BJ (cell line): ENCODE results near the gene MRPL42. TPM values are rescaled to one million over a fixed set of nuclear protein-coding genes. Genes with fewer than 3 reads are reported as not detected.
A peak's percentile ranks its signal among the peaks of the same experiment; 100 is the strongest.

Experiments used
- CTCF ChIA-PET: fragments of 350-600 bp; formaldehyde crosslinking; extraction: SDS; loops from one replicate; lab custom pipeline; 2021; ENCODE audit warnings: antibody characterized with exemption, inconsistent platforms; lab: Yijun Ruan, JAX
- POLR2A ChIA-PET: fragments of 300-600 bp; sonication (Branson Sonifier 250); formaldehyde crosslinking; extraction: SDS; loops from one replicate; lab custom pipeline; 2021; ENCODE audit warnings: antibody characterized with exemption; lab: Charles Lee
- DNase-seq: peaks from one replicate; pipeline ENCODE4 v3.0.0-alpha.2; 2011; ENCODE audit warnings: low read depth
- H3K27me3 ChIP-seq: 2 replicates; pipeline ENCODE4 v1.6.0; 2011; ENCODE audit warnings: low read length; ENCODE audit not compliant: control insufficient read depth, insufficient read depth
- H3K36me3 ChIP-seq: 2 replicates; pipeline ENCODE4 v1.5.1; 2011; ENCODE audit warnings: low read length; ENCODE audit not compliant: control insufficient read depth, insufficient read depth
- H3K4me3 ChIP-seq: 2 replicates; pipeline ENCODE4 v1.5.1; 2011; ENCODE audit warnings: low read depth, mild to moderate bottlenecking, control low read depth, low read length
- CTCF ChIP-seq: IDR thresholded peaks from 2 replicates; pipeline ENCODE4 v1.5.1; 2011; ENCODE audit warnings: low read depth, mild to moderate bottlenecking, control low read depth, inconsistent platforms, low read length, moderate library complexity; ENCODE audit not compliant: insufficient read depth
- polyA plus RNA-seq: library from polyadenylated mRNA; depleted of rRNA; stranded (reverse); fragments of >200 nt; gene quantifications from 2 replicates; pipeline ENCODE4 v1.2.3, GENCODE V29; 2011; rRNA removed
- small RNA-seq: library from RNA; depleted of rRNA; stranded (forward); fragments of <200 nt; gene quantifications from one replicate; pipeline ENCODE3, GENCODE V24; 2012; ENCODE audit warnings: low replicate concordance, low read depth; ENCODE audit not compliant: insufficient read length

MRPL42 gene
- polyA plus RNA-seq, 1 experiment = 28.1 TPM

DNA sequence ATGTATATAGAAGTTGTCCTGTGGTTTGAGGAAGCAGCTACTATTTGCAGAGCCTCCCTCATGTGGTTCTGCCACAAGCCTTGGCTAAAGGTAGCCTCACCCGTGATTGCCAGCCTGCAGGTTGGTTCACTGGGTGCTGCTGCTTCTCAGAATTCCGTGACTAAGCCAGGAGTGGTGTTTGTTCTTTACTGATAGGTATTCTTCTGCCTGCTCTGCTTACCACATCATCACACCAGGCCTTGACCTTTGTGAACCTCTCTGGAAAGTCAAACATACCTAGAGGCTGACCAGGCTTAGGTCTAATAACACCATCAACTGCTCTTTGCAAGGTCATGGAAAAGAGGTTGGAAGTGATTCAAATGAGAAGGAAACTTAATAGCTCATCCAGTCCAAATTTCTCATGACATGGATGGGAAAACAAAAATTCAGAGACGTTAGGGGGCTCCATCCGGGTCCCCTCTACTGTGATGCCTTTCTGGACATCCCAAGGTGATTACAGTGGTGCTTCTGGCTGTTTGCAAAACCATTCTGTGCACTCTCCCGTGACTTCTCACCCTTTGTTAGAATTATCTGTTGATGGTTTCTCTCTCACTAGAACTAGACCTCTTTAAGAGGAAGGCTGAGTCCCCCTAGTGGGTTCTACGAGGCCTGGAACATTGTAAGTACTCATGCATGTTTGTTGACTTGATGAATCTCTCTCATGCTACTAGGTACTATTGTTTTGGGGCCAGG is 96.7 kb downstream of the MRPL42 start:
- DNase-seq = no peak
- peak; percentile 37; the same call in 1 of the 2 replicates for TF ChIP-seq CTCF
- Histone ChIP-seq H3K36me3 (peaks cover 12% of the 10 kb centered on the region), H3K4me3 (no peak overlapping the region), H3K27me3 (no peaks in the 10 kb centered on the region)
- ChIA-PET POLR2A (no interaction called here), CTCF (interaction anchor here (0.8 to 2.4 kb wide), 4 partner anchors 61 to 538 kb away, joined by 3 to 10 read pairs (median 4); no protein-coding TSS in a partner anchor)

- ChIA-PET CTCF (interaction anchor here (2.4 to 9.9 kb wide), 2 partner anchors 63 to 536 kb away, joined by 10 to 102 read pairs; no protein-coding TSS in a partner anchor), POLR2A (no interaction called here)
- H3K36me3 ChIP-seq = peaks cover 12% of the 10 kb centered on the region
- no peak for DNase-seq
- no peak for TF ChIP-seq CTCF
- H3K27me3 ChIP-seq = no peaks in the 10 kb centered on the region
- no peak overlapping the region for H3K4me3 ChIP-seq
Measured at GRCh38 chr12:93565760-93566159, 98.4 kb downstream of the MRPL42 start.

Small RNA genes lying within 50 kb of the gene (small RNA-seq; reads per million reads assigned to genes)
- not detected for gene RF00019

Other genes with a start within 250 kb of the MRPL42 start
- gene NUDT4, start 89.6 kb upstream of the MRPL42 start, polyA plus RNA-seq = 15.4 and 34.3 TPM in 2 replicates
- 182 and 184 TPM in 2 replicates for gene UBE2N, start 25.6 kb upstream of the MRPL42 start, polyA plus RNA-seq
- 87.5 and 94.9 TPM in 2 replicates for gene SOCS2, start 105.2 kb downstream of the MRPL42 start, polyA plus RNA-seq
- 16.6 and 17.0 TPM in 2 replicates for gene CRADD, start 209.9 kb downstream of the MRPL42 start, polyA plus RNA-seq